ENCODE measurements around the gene SCG2. TPM values are rescaled to one million over a fixed set of nuclear protein-coding genes. Genes with fewer than 3 reads are reported as not detected.

Gene SCG2
- total RNA-seq, 3 donors from 2014 or later (not counting 1 experiment from before 2014, with no cell fraction given): 0.13 TPM; not detected in 2

DNA sequence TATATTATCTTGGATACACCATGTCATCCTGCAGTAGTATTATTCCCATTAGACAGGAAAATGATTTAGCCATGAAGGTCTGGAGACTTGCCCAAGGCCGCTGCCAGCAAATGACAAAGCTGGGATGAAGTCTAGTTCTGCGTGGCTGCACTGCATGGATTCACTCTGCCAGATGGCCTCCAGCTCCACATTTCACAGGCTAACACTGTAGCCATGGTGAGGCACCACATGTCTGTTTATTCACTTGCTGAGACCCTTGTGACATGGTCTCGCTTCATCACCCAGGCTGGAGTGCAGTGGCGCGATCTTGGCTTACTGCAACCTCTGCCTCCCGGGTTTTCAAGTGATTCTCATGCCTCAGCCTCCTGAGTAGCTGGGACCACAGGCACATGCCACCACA, 31.5 kb upstream of the SCG2 start:
- H3K4me1 Mint-ChIP-seq: no peaks in the 10 kb centered on the region
- intact Hi-C loops (cut with micrococcal nuclease): no loop called here
- no peaks in the 10 kb centered on the region for H3K36me3 ChIP-seq (ENCODE audit: control insufficient read depth, insufficient read depth, low read length)
- H3K36me3 Mint-ChIP-seq: no peaks in the 10 kb centered on the region
- TF ChIP-seq, protein P1, sequence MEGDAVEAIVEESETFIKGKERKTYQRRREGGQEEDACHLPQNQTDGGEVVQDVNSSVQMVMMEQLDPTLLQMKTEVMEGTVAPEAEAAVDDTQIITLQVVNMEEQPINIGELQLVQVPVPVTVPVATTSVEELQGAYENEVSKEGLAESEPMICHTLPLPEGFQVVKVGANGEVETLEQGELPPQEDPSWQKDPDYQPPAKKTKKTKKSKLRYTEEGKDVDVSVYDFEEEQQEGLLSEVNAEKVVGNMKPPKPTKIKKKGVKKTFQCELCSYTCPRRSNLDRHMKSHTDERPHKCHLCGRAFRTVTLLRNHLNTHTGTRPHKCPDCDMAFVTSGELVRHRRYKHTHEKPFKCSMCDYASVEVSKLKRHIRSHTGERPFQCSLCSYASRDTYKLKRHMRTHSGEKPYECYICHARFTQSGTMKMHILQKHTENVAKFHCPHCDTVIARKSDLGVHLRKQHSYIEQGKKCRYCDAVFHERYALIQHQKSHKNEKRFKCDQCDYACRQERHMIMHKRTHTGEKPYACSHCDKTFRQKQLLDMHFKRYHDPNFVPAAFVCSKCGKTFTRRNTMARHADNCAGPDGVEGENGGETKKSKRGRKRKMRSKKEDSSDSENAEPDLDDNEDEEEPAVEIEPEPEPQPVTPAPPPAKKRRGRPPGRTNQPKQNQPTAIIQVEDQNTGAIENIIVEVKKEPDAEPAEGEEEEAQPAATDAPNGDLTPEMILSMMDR (IDR thresholded peaks at IDR 0.05): no peak
- H3K27ac ChIP-seq (ENCODE audit: low read length): no peak overlapping the region
- H3K4me3 Mint-ChIP-seq: no peak overlapping the region
- WGBS (ENCODE audit: insufficient coverage): 85% methylated on average over 6 of the region's 6 CpGs
- ATAC-seq (no peak), DNase-seq (no peak)
- no peak overlapping the region for H3K4me3 ChIP-seq (ENCODE audit: low read length)
- H3K9me3 ChIP-seq (ENCODE audit: control insufficient read depth, insufficient read depth, low read length): no peaks in the 10 kb centered on the region
- no peaks in the 10 kb centered on the region for H3K27me3 ChIP-seq (ENCODE audit: control insufficient read depth, insufficient read depth, low read length)
- H3K9me3 Mint-ChIP-seq: peaks cover 0 to 2% of the 10 kb centered on the region in 2 donors
- no peak overlapping the region for H3K27ac Mint-ChIP-seq
- H3K4me1 ChIP-seq (ENCODE audit: control insufficient read depth, insufficient read depth, low read length): no peaks in the 10 kb centered on the region
- peaks cover 5 to 15% of the 10 kb centered on the region in 2 donors for H3K27me3 Mint-ChIP-seq (ENCODE audit: low read depth in 2 of 2)

DNA sequence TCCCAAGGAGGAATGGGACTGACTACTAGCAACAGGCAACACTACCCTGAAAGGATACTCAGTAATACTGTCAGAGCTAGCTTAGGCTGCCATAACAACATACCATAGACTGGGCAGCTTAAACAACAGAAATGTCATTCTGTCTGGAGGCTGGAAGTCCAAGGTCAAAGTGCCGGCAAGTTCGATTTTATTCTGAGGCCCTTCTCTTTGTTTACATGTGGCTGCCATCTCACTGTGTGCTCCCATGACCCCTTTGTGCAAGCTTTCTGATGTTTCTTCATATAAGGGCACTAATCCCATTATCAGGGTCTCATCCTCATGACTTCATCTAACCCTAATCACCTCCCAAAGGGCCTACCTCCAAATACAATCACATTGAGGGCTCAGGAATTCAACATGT, 30.7 kb upstream of the SCG2 start:
- Mint-ChIP-seq H3K27ac (no peak overlapping the region), H3K4me3 (no peak overlapping the region), H3K9me3 (peaks cover 0 to 2% of the 10 kb centered on the region in 2 donors), H3K4me1 (no peaks in the 10 kb centered on the region), H3K36me3 (no peaks in the 10 kb centered on the region), H3K27me3 (ENCODE audit: low read depth in 2 of 2) (peaks cover 5 to 15% of the 10 kb centered on the region in 2 donors)
- H3K4me3 ChIP-seq (ENCODE audit: low read length): no peak overlapping the region
- no peak overlapping the region for H3K27ac ChIP-seq (ENCODE audit: low read length)
- ATAC-seq (no peak), DNase-seq (no peak)
- no peaks in the 10 kb centered on the region for H3K36me3 ChIP-seq (ENCODE audit: control insufficient read depth, insufficient read depth, low read length)
- H3K27me3 ChIP-seq (ENCODE audit: control insufficient read depth, insufficient read depth, low read length): no peaks in the 10 kb centered on the region
- no peaks in the 10 kb centered on the region for H3K9me3 ChIP-seq (ENCODE audit: control insufficient read depth, insufficient read depth, low read length)
- TF ChIP-seq, protein P1 (IDR thresholded peaks at IDR 0.05): no peak
- H3K4me1 ChIP-seq (ENCODE audit: control insufficient read depth, insufficient read depth, low read length): no peaks in the 10 kb centered on the region
- intact Hi-C loops (cut with micrococcal nuclease): no loop called here
- WGBS (ENCODE audit: insufficient coverage): 100% methylated on average over 2 of the region's 2 CpGs

DNA sequence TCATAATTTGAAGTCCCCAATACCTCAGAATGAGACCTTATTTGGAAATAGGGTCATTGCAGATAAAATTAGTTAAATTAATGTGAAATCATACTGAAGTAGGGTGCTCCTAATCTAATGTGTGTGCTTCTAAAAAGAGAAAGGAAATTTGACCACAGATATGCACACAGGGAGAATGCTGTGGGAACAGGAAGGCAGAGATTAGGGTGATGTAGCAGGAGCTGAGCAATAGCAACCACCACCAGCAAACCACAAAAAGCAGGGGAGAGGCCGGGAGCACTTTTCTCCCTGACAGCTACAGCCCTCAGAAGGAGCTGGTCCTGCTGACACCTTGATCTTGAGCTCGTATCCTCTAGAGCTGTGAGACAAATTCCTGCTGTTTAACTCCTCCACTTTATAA, 24.6 kb upstream of the SCG2 start:
- TF ChIP-seq, protein P1 (IDR thresholded peaks at IDR 0.05): no peak
- Histone ChIP-seq H3K4me3 (ENCODE audit: low read length) (no peak overlapping the region), H3K36me3 (ENCODE audit: control insufficient read depth, insufficient read depth, low read length) (no peaks in the 10 kb centered on the region), H3K4me1 (ENCODE audit: control insufficient read depth, insufficient read depth, low read length) (no peaks in the 10 kb centered on the region), H3K27me3 (ENCODE audit: control insufficient read depth, insufficient read depth, low read length) (no peaks in the 10 kb centered on the region), H3K9me3 (ENCODE audit: control insufficient read depth, insufficient read depth, low read length) (no peaks in the 10 kb centered on the region), H3K27ac (ENCODE audit: low read length) (no peak overlapping the region)
- H3K4me3 Mint-ChIP-seq: no peak overlapping the region
- WGBS (ENCODE audit: insufficient coverage): 8% methylated on average over 2 of the region's 2 CpGs
- H3K4me1 Mint-ChIP-seq: no peaks in the 10 kb centered on the region
- no peaks in the 10 kb centered on the region for H3K36me3 Mint-ChIP-seq
- intact Hi-C loops (cut with micrococcal nuclease): no loop called here
- H3K27ac Mint-ChIP-seq: no peak overlapping the region
- no peak for ATAC-seq
- H3K27me3 Mint-ChIP-seq (ENCODE audit: low read depth in 2 of 2): peaks cover 9 to 33% of the 10 kb centered on the region in 2 donors
- peaks cover 0 to 2% of the 10 kb centered on the region in 2 donors for H3K9me3 Mint-ChIP-seq
- DNase-seq: no peak

DNA sequence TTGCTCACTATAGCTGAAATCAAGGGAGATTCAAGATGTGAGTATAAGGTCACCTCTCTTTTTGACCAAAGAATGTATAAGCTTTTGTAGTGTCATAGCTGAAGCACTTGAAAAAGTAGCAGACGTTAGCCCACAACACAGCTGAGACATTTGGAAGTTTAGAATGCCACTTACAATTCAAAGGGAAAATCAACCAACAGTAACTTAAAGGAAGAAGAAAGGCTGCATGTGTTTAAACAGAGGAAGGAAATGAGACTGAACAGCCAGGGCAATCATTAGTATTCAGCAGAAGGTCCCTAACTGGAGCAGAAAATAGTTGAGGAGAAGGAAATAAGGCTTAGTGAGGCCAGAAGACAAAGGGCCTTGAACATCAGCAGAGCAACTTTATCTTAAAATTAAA, 23.5 kb upstream of the SCG2 start:
- H3K4me3 Mint-ChIP-seq: no peak overlapping the region
- peaks cover 0 to 2% of the 10 kb centered on the region in 2 donors for H3K9me3 Mint-ChIP-seq
- DNase-seq (no peak), ATAC-seq (no peak)
- no peaks in the 10 kb centered on the region for H3K27me3 ChIP-seq (ENCODE audit: control insufficient read depth, insufficient read depth, low read length)
- WGBS (ENCODE audit: insufficient coverage): 57% methylated on average over 1 of the region's 1 CpG
- TF ChIP-seq, protein P1 (IDR thresholded peaks at IDR 0.05): no peak
- no peak overlapping the region for H3K4me3 ChIP-seq (ENCODE audit: low read length)
- H3K36me3 ChIP-seq (ENCODE audit: control insufficient read depth, insufficient read depth, low read length): no peaks in the 10 kb centered on the region
- no peaks in the 10 kb centered on the region for H3K4me1 Mint-ChIP-seq
- H3K9me3 ChIP-seq (ENCODE audit: control insufficient read depth, insufficient read depth, low read length): no peaks in the 10 kb centered on the region
- H3K36me3 Mint-ChIP-seq: no peaks in the 10 kb centered on the region
- no peak overlapping the region for H3K27ac Mint-ChIP-seq
- no peaks in the 10 kb centered on the region for H3K4me1 ChIP-seq (ENCODE audit: control insufficient read depth, insufficient read depth, low read length)
- intact Hi-C loops (cut with micrococcal nuclease): no loop called here
- H3K27me3 Mint-ChIP-seq (ENCODE audit: low read depth in 2 of 2): peaks cover 10 to 33% of the 10 kb centered on the region in 2 donors
- no peak overlapping the region for H3K27ac ChIP-seq (ENCODE audit: low read length)

All from natural killer cell (primary cell).